Activated T-cell treated with anti-CD3 and anti-CD28 coated beads, Interleukin-2, amount 50 U/mL, for 4 hours (primary cell): ENCODE measurements around the gene CEP170. TPM values are rescaled to one million over a fixed set of nuclear protein-coding genes. Genes with fewer than 3 reads are reported as not detected.
"Not testable (repeated sequence)": the region's sequence is repeated elsewhere in the genome, so short reads cannot be mapped to it uniquely, and the experiment has no call there.

ENCODE experiments used
- ATAC-seq, 2 donors: fragments of 200-7000 bp; cut with Tn5 transposase; one replicate each; pipeline ENCODE4 v1.10.0; 2021
- DNase-seq: peaks from one replicate; pipeline ENCODE4 v3.0.0-alpha.2; 2020
- H3K27me3 Mint-ChIP-seq: one replicate; pipeline ENCODE4 v1.8.0; 2021; ENCODE audit warnings: low read depth, mixed read lengths
- H3K36me3 Mint-ChIP-seq: one replicate; pipeline ENCODE4 v1.8.0; 2022; ENCODE audit warnings: mixed read lengths; ENCODE audit not compliant: insufficient read depth
- H3K4me1 Mint-ChIP-seq: one replicate; pipeline ENCODE4 v1.8.0; 2021; ENCODE audit warnings: low read depth, mixed read lengths
- H3K4me3 Mint-ChIP-seq: one replicate; pipeline ENCODE4 v1.8.0; 2021; ENCODE audit warnings: mild to moderate bottlenecking, moderate library complexity, mixed read lengths
- H3K9me3 Mint-ChIP-seq: one replicate; pipeline ENCODE4 v1.8.0; 2021; ENCODE audit warnings: mixed read lengths
- total RNA-seq, 3 donors: library from RNA; stranded (reverse); gene quantifications; one replicate each; pipeline ENCODE4 v1.2.1, GENCODE V29; 2021

CEP170 gene
- total RNA-seq, 3 donors from 2014 or later = 48.7 to 56.9 (median 54.9) TPM

DNA sequence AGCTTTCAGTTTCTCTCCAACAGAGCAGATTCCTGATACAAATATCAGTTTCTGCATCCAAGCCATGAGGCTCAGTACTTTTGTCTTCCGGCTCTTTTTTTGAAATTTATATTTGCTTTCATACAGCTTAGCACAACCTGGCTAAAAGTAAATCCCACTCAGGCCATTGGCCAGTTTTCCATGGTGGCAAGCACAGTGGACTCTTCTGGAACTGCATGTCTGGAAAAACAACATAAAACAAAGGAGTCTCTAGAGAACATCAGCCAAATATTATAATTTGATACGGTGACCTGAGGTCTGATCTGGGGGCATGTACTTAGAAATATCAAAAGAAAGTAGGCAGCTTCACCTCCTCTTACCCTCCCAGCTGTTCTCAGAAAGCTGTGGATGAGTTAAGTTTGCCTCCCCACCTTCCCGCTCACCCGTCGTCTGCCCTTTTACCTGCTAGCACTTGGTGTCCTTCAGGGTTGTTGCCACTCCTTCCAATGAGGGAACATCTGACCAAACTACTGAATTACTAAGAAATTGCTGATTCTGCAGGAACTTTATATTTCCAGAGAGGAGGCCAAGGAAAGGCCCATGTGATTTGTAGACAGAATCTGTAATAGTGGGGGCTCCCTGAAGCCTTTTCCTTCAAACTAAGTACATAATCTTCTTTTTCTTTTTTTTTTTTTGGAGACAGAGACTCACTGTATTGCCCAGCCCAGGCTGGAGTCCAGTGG, 136.3 kb downstream of the CEP170 start:
- H3K4me3 Mint-ChIP-seq, ATAC-seq, H3K36me3 Mint-ChIP-seq, H3K9me3 Mint-ChIP-seq, H3K4me1 Mint-ChIP-seq, H3K27me3 Mint-ChIP-seq, DNase-seq: not testable (repeated sequence)

DNA sequence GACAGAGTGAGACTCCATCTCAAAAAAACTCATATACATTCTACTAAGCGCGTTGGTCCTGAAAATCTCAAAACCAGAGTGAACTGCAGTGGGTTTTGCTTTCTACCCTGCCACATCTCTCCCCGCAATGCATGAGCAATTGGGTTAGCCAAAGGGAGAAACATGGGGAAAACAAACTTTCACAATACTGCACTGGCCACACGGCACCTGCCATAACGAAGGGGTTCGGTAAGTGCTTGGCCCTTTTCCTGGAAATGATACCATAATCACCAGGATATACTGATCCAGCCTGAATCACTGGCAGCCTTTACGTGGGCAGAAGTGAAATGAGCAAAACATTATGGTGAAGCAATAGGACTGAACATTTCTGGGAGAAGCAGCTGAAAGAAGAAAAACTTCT, 138.9 kb downstream of the CEP170 start:
- ATAC-seq, DNase-seq, H3K27me3 Mint-ChIP-seq, H3K4me1 Mint-ChIP-seq, H3K4me3 Mint-ChIP-seq, H3K9me3 Mint-ChIP-seq, H3K36me3 Mint-ChIP-seq: not testable (repeated sequence)

DNA sequence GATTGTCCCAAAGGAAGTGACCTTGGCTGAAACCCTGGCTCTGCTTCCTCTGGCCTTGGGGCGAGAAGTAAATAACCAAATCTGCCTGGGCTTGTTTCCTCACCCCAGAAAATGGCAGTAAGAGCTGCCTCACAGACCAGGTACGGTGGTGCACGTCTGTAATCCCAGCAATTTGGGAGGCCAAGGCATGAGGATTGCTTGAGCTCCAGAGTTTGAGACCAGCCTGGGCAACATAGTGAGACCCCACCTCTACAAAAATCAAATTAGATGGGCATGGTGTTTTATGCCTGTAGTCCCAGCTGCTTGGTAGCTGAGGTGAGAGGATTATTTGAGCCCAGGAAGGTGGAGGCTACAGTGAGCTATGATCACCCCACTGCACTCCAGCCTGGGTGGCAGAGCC, 140.3 kb downstream of the CEP170 start:
- not testable (repeated sequence) for H3K4me1 Mint-ChIP-seq, H3K9me3 Mint-ChIP-seq, H3K27me3 Mint-ChIP-seq, DNase-seq, H3K4me3 Mint-ChIP-seq, H3K36me3 Mint-ChIP-seq, ATAC-seq

DNA sequence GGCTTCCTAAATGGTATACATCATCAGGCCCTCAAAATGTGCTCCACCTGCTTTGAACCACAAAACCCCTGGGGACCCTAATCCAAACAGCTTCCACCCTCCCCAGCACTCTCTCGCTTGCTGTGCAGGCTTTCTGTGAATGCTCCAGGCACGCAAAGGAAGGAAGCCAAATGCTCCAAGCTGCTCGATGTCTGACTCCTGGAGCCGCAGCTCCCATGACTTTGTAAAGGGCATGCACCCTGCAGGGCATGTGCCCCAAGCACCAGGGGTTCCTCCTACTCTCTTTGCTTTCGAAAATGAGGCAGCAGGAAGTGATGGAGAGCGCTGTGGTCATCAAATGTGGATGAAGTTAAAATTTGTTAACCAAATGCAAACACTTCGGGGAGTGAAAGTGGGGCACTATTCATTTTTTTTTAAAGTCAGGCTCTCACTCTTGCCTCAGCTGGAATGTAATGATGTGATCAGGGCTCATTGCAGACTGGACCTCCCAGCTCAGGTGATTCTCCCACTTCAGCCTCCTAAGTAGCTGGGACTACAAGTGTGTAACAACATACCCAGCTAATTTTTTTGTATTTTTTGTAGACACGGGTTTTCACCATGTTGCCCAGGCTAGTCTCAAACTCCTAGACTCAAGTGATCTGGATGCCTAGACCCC, 140.9 kb downstream of the CEP170 start:
- H3K4me1 Mint-ChIP-seq, H3K4me3 Mint-ChIP-seq, DNase-seq, ATAC-seq, H3K36me3 Mint-ChIP-seq, H3K9me3 Mint-ChIP-seq: not testable (repeated sequence)
- H3K27me3 Mint-ChIP-seq = peaks cover 10% of the 10 kb centered on the region

DNA sequence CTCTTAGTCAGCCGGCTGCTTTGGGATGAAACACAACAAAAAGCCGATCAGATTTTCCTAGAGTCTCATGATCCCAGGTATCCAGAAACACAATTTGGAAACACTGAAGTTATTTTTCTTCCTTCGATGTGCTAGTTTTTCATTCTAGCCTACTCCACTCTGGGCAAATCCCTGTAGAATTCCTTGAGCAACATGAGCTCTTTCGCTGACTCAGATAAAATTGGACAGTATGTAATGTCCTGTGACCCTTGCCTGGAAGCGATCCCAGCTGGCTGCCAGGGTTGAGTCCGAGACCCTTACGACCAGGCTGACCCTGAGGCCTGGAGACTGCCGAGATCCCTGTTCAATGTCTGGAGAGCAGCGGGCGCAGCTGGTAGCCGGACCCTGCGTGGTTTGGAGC, 147.9 kb downstream of the CEP170 start:
- not testable (repeated sequence) for H3K9me3 Mint-ChIP-seq, DNase-seq, H3K36me3 Mint-ChIP-seq, H3K4me1 Mint-ChIP-seq, H3K4me3 Mint-ChIP-seq, ATAC-seq
- peaks cover 10% of the 10 kb centered on the region for H3K27me3 Mint-ChIP-seq

DNA sequence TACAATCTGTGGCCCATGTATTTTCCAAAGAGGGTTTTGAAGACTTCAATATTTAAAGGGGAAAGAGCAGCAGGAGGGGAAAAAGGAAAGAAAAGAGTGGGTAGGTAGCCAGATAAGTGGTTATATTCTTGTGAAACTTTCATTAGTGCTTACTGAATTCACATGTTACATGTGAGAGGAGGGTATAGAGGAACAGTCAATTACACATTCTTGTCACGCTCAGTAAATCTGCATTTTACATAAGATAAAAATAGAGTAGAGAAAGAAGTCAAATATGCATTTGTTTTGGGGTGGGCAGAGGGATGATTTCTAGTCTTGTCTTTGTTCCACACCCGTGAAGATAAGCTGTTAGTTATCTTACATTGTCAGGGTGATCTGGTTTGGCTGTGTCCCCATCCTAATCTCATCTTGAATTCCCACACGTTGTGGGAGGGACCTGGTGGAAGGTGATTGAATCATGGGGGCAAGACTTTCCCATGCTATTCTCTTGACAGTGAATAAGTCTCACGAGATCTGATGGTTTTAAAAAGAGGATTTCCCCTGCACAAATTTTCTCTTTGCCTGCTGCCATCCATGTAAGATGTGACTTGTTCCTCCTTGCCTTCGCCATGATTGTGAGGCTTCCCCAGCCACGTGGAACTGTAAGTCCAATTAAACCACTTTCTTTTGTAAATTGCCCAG, 149.3 kb downstream of the CEP170 start:
- ATAC-seq, H3K36me3 Mint-ChIP-seq, H3K4me3 Mint-ChIP-seq, DNase-seq, H3K4me1 Mint-ChIP-seq, H3K9me3 Mint-ChIP-seq, H3K27me3 Mint-ChIP-seq: not testable (repeated sequence)

DNA sequence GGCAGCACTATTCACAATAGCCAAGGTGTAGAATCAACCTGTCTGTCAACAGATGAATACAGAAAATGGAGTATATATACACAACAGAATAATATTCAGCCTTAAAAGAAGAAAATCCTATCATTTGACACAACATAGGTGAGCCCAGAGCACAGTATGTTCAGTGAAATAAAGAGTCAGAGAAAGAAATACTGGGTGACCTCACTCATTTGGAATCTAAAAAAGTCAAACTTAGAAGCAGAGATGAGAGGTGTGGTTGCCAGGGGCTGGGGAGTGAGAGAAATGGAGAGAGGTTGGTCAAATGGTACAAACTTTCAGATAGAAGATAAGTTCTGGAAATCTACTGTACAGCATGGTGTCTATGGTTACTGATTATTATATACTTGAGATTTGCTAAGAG, 150.0 kb downstream of the CEP170 start:
- H3K4me1 Mint-ChIP-seq, H3K36me3 Mint-ChIP-seq, H3K4me3 Mint-ChIP-seq, H3K9me3 Mint-ChIP-seq, H3K27me3 Mint-ChIP-seq, ATAC-seq, DNase-seq: not testable (repeated sequence)

DNA sequence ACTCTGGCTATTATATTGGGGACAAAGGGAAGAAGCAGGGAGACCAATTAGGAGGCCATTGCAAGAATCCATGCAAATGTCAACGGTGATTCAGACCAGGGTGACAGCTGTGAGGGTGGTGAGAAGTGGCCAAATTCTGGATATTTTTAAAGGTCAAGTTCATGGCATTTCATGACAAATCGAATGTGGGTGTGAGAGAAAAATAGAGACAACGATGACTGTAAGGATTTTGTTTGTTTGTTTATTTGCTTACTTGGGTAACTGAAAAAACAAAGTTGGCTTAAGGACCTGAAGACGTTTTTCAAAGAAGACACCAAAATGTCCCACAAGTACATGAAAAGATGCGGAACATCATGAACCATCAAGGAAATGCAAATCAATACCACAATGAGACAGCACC, 150.6 kb downstream of the CEP170 start:
- ATAC-seq, H3K9me3 Mint-ChIP-seq, DNase-seq, H3K4me3 Mint-ChIP-seq, H3K4me1 Mint-ChIP-seq, H3K36me3 Mint-ChIP-seq, H3K27me3 Mint-ChIP-seq: not testable (repeated sequence)

DNA sequence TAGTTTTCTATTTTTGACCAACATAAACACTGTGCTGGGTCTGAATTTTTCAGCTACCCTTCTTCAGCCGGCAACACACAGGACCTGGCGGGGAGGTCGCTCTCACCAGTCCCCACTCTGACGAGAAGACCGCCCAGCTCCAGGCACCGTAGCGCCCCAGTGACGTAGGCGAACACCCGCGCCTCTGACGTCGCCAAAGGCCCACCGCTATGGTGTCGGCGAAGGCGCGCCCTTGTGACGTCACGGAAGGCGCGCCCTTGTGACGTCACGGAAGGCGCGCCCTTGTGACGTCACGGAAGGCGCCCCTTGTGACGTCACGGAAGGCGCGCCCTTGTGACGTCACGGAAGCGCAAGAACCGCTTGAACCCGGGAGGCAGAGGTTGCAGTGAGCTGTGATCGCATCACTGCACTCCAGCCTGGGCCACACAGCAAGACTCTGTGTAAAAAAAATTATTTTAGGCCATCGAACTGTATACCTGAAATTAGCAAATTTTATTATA, 153.5 kb downstream of the CEP170 start:
- not testable (repeated sequence) for H3K27me3 Mint-ChIP-seq
- H3K4me3 Mint-ChIP-seq = peak overlapping the region; percentile 78
- peak; percentile 51 for DNase-seq

DNA sequence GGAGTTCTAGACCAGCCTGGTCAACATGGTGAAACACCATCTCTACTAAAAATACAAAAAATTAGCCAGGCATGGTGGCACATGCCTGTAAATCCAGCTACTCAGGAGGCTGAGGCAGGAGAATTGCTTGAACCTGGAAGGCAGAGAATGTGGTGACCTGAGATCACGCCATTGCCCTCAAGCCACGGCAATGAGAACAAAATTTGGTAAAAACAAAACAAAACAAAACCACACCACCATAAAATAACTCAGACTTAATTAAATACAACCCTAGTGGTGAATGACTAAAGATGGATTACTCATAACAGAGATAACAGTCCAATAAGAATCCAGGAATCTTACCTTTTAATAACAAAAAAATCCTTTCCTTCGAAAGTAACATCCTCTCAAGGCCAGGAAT, 167.7 kb downstream of the CEP170 start:
- not testable (repeated sequence) for H3K36me3 Mint-ChIP-seq, H3K27me3 Mint-ChIP-seq, H3K9me3 Mint-ChIP-seq, DNase-seq, ATAC-seq, H3K4me1 Mint-ChIP-seq, H3K4me3 Mint-ChIP-seq

More for the DNA sequence above, 153.5 kb downstream of the CEP170 start:
- ATAC-seq = peak; percentile 82 to 97
- H3K4me1 Mint-ChIP-seq, H3K36me3 Mint-ChIP-seq, H3K9me3 Mint-ChIP-seq: not testable (repeated sequence)

Other genes with a start within 250 kb of the CEP170 start
- 10 to 100 TPM in 2 of 3 donors, 1 to 10 TPM in 1; 8.2 to 14.4 (median 11.6) TPM for gene SDCCAG8, start 760 bp upstream of the CEP170 start, total RNA-seq